IPS-20b (cell line): ENCODE data around the gene PTOV1.

Experiments
- H3K27ac ChIP-seq: one replicate; pipeline ENCODE4 v1.5.1; 2013; ENCODE audit warnings: low read length
- H3K27me3 ChIP-seq: 2 replicates; pipeline ENCODE4 v1.6.1; 2013; ENCODE audit warnings: mild to moderate bottlenecking, low read length, inconsistent platforms; ENCODE audit not compliant: insufficient read depth
- H3K36me3 ChIP-seq: 2 replicates; pipeline ENCODE4 v1.6.1; 2013; ENCODE audit warnings: low read depth, mild to moderate bottlenecking, inconsistent platforms, low read length, moderate library complexity; ENCODE audit not compliant: insufficient read depth
- H3K4me1 ChIP-seq: 2 replicates; pipeline ENCODE4 v1.6.1; 2013; ENCODE audit warnings: mild to moderate bottlenecking, control low read depth, inconsistent platforms, low read length, moderate library complexity; ENCODE audit not compliant: insufficient read depth
- H3K4me3 ChIP-seq: 2 replicates; pipeline ENCODE4 v1.5.1; 2013; ENCODE audit warnings: mild to moderate bottlenecking, low read length, inconsistent platforms
- H3K9ac ChIP-seq: 2 replicates; pipeline ENCODE4 v1.6.1; 2013; ENCODE audit warnings: low read depth, mild to moderate bottlenecking, inconsistent platforms, low read length, moderate library complexity
- H3K9me3 ChIP-seq: 2 replicates; pipeline ENCODE4 v1.6.1; 2013; ENCODE audit warnings: mild to moderate bottlenecking, low read depth, low read length, inconsistent platforms; ENCODE audit not compliant: insufficient read depth

PTOV1 gene

DNA sequence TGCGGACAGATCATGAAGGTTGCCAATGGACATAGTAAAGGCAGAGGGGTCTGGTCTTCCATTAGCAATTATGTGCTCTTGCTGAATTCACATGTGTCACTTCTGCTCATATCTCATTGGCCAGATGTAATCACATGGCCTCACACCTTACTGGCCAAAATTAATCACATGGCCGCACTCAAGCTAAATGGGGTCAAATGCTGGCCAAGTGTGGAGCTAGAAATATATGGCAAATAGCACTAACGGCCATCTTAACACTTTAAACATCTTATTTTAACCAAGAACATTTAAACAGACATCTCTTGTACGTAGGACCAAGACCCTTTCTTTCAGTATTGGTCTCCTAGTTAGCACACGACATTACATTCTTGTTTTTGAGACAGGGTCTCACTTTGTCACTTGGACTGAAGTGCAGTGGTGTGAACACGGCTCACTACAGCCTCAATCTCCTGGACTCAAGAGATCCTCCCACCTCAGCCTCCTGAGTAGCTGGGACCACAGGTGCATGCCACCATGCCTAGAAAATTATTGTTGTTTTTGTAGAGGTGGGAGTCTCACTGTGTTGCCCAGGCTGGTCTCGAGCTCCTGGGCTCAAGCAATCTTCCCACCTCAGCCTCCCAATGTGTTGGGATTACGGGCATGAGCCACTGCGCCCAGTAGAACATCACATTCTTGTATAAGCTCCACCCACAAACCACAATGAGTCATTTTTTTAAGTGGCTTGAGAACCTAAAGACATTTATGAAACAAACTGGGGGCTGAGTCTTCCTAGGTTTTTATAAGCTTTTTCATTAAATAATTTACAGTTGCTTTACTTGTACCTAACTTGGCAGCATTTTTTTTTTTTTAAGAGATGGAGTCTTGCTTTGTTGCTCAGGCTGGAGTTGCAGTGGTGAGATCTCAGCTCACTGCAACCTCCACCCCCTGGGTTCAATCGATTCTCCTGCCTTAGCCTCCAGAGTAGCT, 2.9 kb upstream of the PTOV1 start:
- Histone ChIP-seq H3K36me3 (peaks cover 16% of the 10 kb centered on the region), H3K27me3 (no peaks in the 10 kb centered on the region), H3K27ac (no peak overlapping the region), H3K4me1 (peaks cover 7% of the 10 kb centered on the region; the same call in 1 of the 2 replicates), H3K9ac (no peak overlapping the region), H3K4me3 (no peak overlapping the region), H3K9me3 (no peaks in the 10 kb centered on the region)

DNA sequence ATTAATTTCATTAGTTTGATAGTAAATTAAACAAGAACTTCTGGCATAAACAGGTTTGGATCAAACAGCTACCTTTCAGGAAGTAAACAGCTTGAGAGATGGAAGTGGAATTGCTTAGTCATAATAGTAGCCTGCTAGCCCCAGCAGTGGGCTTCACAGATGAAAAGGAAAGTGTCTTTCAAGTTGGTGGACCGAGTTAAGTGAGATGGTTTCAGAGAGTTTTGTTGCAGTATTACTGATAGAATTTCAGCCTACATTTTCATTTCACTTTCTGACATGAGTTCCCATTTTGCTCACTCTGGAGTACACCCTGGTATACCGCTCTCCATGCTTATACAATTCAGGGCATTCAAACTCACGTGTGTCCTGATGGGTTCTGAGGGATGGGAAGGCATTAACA, 2.0 kb upstream of the PTOV1 start:
- H3K9me3 ChIP-seq: no peaks in the 10 kb centered on the region
- H3K9ac ChIP-seq: no peak overlapping the region
- H3K4me3 ChIP-seq: no peak overlapping the region
- peaks cover 16% of the 10 kb centered on the region for H3K36me3 ChIP-seq
- no peaks in the 10 kb centered on the region for H3K27me3 ChIP-seq
- H3K4me1 ChIP-seq: peaks cover 7% of the 10 kb centered on the region; the same call in 1 of the 2 replicates
- H3K27ac ChIP-seq: no peak overlapping the region

DNA sequence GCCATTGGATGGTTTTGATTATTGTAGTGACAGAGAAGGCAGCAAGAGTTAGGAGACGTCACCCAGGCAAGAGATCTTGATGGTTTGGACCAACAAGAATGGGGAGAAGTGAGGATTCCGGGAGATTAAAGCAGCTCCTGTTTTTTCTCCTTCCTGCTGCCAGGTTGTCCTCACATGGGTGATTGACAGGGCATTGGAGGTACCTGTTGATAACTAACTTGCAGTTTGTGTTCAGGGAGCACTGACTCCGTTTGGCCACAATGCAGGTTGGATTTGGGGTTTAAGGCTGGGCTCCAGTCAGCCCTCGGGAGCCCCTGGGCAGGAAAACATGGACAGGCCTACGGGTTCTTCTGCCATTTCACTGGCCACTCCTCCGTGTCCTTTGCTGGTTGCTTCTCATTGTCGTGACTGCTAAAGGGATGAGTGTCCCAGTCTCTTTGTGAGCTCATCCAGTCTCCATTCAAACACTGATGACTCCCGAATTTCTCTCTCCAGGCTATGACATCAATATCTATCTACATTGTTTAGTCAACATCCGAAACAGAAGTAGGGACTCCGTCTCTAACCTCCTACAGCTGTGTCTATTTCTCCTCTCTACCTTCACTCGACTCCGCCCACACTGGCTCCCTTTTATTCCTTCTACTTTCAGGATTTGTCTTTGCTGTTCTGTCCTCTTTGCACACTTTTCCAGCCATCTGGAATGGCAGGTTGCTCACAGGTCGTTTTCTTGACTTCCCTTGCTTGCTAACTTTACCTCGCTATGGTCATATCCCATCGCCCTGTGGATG, 1.3 kb upstream of the PTOV1 start:
- Histone ChIP-seq H3K9ac (peak overlapping the region; percentile 42; the same call in 1 of the 2 replicates), H3K27ac (no peak overlapping the region), H3K4me3 (peak overlapping the region; percentile 90)

DNA sequence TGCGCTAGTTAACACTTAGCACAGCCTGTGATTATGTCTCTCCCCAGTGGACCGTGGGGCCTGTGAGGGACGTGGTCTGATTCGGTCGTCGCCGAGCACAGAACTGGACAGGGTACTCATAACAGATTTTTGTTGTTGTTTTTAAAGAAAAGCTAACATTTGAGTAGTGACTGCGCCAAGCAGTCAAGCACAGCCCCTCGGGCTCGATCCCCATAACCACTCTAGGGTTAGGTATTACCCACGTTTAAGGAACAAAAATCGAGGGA, 805 bp upstream of the PTOV1 start:
- Histone ChIP-seq H3K4me1 (peaks cover 7% of the 10 kb centered on the region; the same call in 1 of the 2 replicates), H3K27ac (peak overlapping the region; percentile 90), H3K36me3 (peaks cover 24% of the 10 kb centered on the region), H3K4me3 (peak overlapping the region; percentile 90), H3K27me3 (no peaks in the 10 kb centered on the region), H3K9me3 (no peaks in the 10 kb centered on the region), H3K9ac (peak overlapping the region; percentile 42; the same call in 1 of the 2 replicates)

More for the DNA sequence above, 1.3 kb upstream of the PTOV1 start:
- Histone ChIP-seq H3K36me3 (peaks cover 20% of the 10 kb centered on the region), H3K4me1 (peaks cover 7% of the 10 kb centered on the region; the same call in 1 of the 2 replicates), H3K27me3 (no peaks in the 10 kb centered on the region), H3K9me3 (no peaks in the 10 kb centered on the region)

DNA sequence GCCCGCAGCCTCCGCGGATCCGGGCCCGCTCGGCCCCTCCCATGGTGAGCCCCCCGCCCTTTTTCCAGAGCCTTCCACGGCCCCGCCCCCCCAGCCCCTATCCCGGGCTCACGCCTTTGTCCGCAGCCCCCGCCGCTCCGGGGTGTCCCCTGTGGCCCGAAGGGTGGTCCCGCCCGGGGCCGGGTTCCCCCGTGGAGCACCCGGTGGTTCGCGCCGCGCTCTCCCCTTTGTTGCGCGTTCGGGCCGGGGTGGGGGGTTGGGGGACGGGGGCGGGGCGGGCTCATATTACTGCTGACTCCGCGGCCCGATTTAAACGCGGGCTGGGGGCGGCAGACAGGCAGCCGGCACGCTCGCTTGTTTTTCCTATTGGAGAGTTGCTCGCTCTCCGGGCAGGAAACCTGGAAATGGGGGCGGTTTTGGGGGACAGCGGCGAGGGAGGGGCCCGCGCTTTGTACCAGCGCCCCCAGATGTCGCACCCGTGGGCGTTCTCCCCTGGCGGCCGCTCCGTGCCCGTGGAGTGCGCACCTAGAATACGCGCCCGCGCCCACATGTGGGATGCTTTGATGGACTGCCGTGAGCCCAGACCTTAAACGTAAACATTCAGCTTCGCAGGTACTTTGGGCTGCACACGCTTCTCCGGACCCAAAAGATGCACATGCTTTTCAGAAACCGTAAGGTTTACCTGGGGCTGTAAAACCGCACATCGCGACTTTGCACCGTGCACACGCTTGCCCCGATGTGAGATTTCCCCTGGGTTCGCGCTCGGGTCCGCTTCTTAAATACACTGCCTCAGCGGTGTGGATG, 699 bp downstream of the PTOV1 start:
- Histone ChIP-seq H3K4me3 (peak overlapping the region; percentile 90), H3K9ac (peak overlapping the region; percentile 85), H3K27ac (no peak overlapping the region), H3K4me1 (peaks cover 7% of the 10 kb centered on the region; the same call in 1 of the 2 replicates), H3K9me3 (no peaks in the 10 kb centered on the region), H3K27me3 (no peaks in the 10 kb centered on the region), H3K36me3 (peaks cover 39% of the 10 kb centered on the region)

DNA sequence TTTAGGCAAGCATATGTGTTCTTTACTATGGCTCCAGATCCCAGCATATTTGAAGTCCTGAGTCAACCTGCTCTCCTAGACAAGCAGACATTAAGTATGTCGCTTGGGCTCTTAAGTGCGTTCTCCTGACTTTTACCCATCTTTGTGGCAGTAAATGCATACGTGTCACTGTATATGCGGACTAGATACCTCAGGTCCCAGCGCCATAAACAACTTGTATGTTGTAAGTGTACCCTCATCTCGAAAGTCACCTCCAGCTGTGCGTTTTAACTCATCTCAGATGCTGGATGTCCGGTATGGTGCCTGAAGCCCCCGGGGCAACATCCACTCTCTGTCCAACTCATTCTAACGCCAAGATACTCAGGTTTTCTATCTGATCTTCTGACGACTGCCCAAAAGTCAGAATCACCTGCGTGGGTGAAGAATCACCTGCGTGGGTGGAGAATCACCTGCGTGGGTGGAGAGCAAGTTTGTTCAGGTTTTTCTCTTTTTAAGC, 1.7 kb downstream of the PTOV1 start:
- Histone ChIP-seq H3K27me3 (no peaks in the 10 kb centered on the region), H3K36me3 (peaks cover 49% of the 10 kb centered on the region), H3K9ac (no peak overlapping the region; the same call in 1 of the 2 replicates), H3K27ac (no peak overlapping the region), H3K9me3 (no peaks in the 10 kb centered on the region), H3K4me3 (peak overlapping the region; percentile 90), H3K4me1 (peaks cover 7% of the 10 kb centered on the region; the same call in 1 of the 2 replicates)

DNA sequence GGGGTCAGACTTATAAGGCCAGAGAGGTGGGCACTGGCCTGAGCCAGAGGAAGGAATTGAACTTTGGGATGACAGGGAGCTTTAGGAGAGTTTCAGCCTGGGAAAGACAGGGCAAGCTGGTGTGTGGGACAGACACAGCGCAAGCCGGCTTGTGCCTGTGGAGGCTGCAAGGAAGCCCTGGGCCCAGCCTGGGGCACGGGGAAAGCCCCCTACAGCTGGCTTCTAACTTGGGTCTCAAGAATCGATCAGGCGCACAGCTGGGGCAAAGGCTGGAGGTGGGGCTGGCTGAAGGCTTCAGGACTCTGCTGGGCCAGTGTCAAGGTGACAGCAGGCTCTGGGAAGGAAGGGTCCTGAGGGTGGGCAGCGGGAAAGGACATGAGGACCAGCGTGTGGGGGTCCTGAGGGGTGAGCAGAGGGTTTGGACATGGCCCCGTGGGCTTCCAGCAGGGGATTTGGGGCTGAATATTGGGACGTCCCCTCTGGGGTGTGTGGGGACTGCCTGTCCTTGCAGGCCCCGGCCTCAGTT, 3.0 kb downstream of the PTOV1 start:
- Histone ChIP-seq H3K27ac (no peak overlapping the region), H3K9me3 (no peaks in the 10 kb centered on the region), H3K9ac (no peak overlapping the region), H3K4me1 (peaks cover 7% of the 10 kb centered on the region; the same call in 1 of the 2 replicates), H3K36me3 (peaks cover 61% of the 10 kb centered on the region), H3K4me3 (no peak overlapping the region), H3K27me3 (no peaks in the 10 kb centered on the region)

DNA sequence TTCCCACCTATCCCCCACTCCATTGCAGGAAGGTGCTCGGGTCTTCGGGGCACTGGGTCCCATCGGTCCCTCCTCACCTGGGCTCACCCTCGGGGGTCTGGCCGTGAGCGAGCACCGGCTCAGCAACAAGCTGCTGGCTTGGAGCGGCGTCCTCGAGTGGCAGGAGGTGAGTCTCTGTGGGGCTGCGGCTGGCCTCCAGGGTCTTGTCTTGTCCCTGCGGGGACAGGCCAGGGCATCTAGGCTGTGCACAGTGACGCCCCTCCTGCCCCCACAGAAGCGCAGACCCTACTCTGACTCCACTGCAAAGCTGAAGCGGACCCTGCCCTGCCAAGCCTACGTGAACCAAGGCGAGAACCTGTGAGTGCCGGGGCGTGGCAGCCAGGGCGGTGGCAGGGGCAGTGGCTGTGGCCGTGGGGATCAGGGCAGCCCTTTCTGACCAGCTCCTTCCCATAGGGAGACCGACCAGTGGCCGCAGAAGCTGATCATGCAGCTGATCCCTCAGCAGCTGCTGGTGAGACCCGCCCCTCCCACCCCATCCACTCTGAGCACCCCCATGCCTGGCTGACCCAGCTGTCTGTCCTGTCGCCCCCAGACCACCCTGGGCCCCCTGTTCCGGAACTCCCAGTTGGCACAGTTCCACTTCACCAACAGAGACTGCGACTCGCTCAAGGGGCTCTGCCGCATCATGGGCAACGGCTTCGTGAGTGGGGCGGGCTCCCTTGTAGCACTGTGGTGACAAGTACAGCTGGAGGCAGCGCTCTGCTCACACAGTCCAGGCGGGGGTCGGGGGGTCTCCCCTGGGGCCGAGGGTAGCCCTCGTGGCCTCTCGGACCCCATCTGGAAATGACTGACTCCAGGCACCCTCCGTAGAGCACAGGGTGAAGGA, 3.7 kb downstream of the PTOV1 start:
- Histone ChIP-seq H3K27ac (no peak overlapping the region), H3K4me1 (peaks cover 7% of the 10 kb centered on the region; the same call in 1 of the 2 replicates), H3K9ac (no peak overlapping the region), H3K4me3 (no peak overlapping the region), H3K9me3 (no peaks in the 10 kb centered on the region), H3K36me3 (peaks cover 63% of the 10 kb centered on the region), H3K27me3 (no peaks in the 10 kb centered on the region)

DNA sequence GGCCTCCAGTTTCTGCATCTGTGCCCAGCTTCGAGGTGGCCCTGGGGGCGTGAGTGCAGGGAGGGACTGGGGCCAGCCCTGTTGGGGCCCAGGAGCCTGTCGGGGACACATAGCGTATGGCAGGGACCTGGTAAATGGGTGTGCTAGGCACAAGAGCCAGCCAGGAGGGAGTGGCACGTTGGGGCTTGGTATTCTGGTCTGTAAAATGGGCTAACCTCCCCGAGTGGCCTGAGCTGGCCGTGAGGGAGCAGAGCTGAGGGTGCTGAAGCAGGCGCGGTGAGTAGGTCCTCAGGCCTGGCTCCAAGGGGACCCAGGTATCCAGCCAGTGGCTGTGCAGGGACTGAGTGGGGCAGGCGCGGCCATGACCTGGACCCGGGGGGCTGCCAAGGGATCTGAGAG, 4.3 kb downstream of the PTOV1 start:
- H3K9ac ChIP-seq: no peak overlapping the region
- H3K36me3 ChIP-seq: peaks cover 70% of the 10 kb centered on the region
- no peak overlapping the region for H3K27ac ChIP-seq

More for the DNA sequence above, 4.3 kb downstream of the PTOV1 start:
- H3K4me1 ChIP-seq: peaks cover 7% of the 10 kb centered on the region; the same call in 1 of the 2 replicates
- no peaks in the 10 kb centered on the region for H3K27me3 ChIP-seq
- no peak overlapping the region for H3K4me3 ChIP-seq
- no peaks in the 10 kb centered on the region for H3K9me3 ChIP-seq
